ENCODE results near the gene CRMP1. TPM values are rescaled to one million over a fixed set of nuclear protein-coding genes. Genes with fewer than 3 reads are reported as not detected.

Gene CRMP1
- total RNA-seq, 1 experiment from 2014 or later = 134 TPM

DNA sequence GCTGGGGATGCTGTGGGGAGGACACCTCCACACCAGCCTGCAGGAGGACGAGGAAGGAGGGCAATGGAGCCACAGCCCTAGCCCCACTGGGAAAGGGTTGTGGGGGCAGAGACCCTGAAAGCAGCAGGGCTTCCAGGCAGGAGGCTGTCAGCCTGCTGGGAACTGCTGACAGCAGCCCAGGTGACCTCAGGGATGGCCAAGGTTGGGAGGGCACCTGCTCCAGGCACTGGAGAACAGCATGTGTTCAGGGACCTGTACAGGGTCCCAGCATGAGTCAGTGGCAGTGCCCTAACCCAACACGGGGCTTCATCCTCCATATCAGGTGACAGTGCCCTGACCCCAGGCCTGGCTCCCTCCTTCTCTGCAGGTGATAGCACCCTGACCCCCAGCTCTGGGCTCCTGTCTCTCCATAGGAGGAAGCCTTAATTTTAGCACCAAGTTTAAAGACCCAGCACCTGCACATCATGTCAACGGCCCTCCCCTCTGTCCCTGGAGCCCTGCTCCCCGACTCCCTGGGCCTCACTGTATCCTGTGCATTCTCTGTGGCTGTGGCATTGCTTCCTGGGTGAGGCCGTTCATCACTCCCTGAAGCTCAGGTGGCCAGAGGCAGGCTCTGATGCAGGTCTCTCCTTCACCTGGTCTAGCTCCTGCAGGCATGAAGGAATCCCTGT lies 66.3 kb downstream of the CRMP1 start:
- no peaks in the 10 kb centered on the region for H3K9me3 Mint-ChIP-seq
- H3K4me1 Mint-ChIP-seq = no peaks in the 10 kb centered on the region; the same call in 1 of the 2 replicates
- DNase-seq (ENCODE audit: low spot score) = no peak
- H3K4me3 Mint-ChIP-seq = no peak overlapping the region
- POLR2A ChIA-PET = no interaction called here
- CTCF ChIA-PET = no interaction called here
- TF ChIP-seq, protein P1, sequence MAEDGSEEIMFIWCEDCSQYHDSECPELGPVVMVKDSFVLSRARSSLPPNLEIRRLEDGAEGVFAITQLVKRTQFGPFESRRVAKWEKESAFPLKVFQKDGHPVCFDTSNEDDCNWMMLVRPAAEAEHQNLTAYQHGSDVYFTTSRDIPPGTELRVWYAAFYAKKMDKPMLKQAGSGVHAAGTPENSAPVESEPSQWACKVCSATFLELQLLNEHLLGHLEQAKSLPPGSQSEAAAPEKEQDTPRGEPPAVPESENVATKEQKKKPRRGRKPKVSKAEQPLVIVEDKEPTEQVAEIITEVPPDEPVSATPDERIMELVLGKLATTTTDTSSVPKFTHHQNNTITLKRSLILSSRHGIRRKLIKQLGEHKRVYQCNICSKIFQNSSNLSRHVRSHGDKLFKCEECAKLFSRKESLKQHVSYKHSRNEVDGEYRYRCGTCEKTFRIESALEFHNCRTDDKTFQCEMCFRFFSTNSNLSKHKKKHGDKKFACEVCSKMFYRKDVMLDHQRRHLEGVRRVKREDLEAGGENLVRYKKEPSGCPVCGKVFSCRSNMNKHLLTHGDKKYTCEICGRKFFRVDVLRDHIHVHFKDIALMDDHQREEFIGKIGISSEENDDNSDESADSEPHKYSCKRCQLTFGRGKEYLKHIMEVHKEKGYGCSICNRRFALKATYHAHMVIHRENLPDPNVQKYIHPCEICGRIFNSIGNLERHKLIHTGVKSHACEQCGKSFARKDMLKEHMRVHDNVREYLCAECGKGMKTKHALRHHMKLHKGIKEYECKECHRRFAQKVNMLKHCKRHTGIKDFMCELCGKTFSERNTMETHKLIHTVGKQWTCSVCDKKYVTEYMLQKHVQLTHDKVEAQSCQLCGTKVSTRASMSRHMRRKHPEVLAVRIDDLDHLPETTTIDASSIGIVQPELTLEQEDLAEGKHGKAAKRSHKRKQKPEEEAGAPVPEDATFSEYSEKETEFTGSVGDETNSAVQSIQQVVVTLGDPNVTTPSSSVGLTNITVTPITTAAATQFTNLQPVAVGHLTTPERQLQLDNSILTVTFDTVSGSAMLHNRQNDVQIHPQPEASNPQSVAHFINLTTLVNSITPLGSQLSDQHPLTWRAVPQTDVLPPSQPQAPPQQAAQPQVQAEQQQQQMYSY (CRISPR knock-in tag; IDR thresholded peaks at IDR 0.05) = no peak
- TF ChIP-seq, protein P2, sequence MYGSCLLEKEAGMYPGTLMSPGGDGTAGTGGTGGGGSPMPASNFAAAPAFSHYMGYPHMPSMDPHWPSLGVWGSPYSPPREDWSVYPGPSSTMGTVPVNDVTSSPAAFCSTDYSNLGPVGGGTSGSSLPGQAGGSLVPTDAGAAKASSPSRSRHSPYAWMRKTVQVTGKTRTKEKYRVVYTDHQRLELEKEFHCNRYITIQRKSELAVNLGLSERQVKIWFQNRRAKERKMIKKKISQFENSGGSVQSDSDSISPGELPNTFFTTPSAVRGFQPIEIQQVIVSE (CRISPR knock-in tag; IDR thresholded peaks at IDR 0.05; ENCODE audit: borderline replicate concordance) = no peak
- no peak for TF ChIP-seq ZNF396 (CRISPR knock-in tag; IDR thresholded peaks at IDR 0.05; ENCODE audit: borderline replicate concordance)
- TF ChIP-seq, protein P3, sequence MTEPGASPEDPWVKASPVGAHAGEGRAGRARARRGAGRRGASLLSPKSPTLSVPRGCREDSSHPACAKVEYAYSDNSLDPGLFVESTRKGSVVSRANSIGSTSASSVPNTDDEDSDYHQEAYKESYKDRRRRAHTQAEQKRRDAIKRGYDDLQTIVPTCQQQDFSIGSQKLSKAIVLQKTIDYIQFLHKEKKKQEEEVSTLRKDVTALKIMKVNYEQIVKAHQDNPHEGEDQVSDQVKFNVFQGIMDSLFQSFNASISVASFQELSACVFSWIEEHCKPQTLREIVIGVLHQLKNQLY (CRISPR knock-in tag; IDR thresholded peaks at IDR 0.05) = no peak
- no peak for TF ChIP-seq ZNF219 (CRISPR knock-in tag; IDR thresholded peaks at IDR 0.05; ENCODE audit: borderline replicate concordance)
- TF ChIP-seq, protein P4, sequence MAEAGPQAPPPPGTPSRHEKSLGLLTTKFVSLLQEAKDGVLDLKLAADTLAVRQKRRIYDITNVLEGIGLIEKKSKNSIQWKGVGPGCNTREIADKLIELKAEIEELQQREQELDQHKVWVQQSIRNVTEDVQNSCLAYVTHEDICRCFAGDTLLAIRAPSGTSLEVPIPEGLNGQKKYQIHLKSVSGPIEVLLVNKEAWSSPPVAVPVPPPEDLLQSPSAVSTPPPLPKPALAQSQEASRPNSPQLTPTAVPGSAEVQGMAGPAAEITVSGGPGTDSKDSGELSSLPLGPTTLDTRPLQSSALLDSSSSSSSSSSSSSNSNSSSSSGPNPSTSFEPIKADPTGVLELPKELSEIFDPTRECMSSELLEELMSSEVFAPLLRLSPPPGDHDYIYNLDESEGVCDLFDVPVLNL (CRISPR knock-in tag; IDR thresholded peaks at IDR 0.05; ENCODE audit: borderline replicate concordance, low read depth) = no peak
- no peak for TF ChIP-seq MXD4 (CRISPR knock-in tag; IDR thresholded peaks at IDR 0.05; ENCODE audit: borderline replicate concordance)
- no peak for TF ChIP-seq TEAD4 (CRISPR knock-in tag; IDR thresholded peaks at IDR 0.05)
- TF ChIP-seq ZNF317 (CRISPR knock-in tag; IDR thresholded peaks at IDR 0.05; ENCODE audit: borderline replicate concordance, low read depth) = no peak
- TF ChIP-seq NR1H2 (CRISPR knock-in tag; IDR thresholded peaks at IDR 0.05) = no peak
- no peak for TF ChIP-seq FOXK1 (CRISPR knock-in tag; IDR thresholded peaks at IDR 0.05)
- TF ChIP-seq, protein P5, sequence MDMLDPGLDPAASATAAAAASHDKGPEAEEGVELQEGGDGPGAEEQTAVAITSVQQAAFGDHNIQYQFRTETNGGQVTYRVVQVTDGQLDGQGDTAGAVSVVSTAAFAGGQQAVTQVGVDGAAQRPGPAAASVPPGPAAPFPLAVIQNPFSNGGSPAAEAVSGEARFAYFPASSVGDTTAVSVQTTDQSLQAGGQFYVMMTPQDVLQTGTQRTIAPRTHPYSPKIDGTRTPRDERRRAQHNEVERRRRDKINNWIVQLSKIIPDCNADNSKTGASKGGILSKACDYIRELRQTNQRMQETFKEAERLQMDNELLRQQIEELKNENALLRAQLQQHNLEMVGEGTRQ (CRISPR knock-in tag; IDR thresholded peaks at IDR 0.05) = no peak
- TF ChIP-seq ZNF263 (CRISPR knock-in tag; IDR thresholded peaks at IDR 0.05; ENCODE audit: low read depth) = no peak
- TF ChIP-seq, protein P6, sequence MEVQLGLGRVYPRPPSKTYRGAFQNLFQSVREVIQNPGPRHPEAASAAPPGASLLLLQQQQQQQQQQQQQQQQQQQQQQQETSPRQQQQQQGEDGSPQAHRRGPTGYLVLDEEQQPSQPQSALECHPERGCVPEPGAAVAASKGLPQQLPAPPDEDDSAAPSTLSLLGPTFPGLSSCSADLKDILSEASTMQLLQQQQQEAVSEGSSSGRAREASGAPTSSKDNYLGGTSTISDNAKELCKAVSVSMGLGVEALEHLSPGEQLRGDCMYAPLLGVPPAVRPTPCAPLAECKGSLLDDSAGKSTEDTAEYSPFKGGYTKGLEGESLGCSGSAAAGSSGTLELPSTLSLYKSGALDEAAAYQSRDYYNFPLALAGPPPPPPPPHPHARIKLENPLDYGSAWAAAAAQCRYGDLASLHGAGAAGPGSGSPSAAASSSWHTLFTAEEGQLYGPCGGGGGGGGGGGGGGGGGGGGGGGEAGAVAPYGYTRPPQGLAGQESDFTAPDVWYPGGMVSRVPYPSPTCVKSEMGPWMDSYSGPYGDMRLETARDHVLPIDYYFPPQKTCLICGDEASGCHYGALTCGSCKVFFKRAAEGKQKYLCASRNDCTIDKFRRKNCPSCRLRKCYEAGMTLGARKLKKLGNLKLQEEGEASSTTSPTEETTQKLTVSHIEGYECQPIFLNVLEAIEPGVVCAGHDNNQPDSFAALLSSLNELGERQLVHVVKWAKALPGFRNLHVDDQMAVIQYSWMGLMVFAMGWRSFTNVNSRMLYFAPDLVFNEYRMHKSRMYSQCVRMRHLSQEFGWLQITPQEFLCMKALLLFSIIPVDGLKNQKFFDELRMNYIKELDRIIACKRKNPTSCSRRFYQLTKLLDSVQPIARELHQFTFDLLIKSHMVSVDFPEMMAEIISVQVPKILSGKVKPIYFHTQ (CRISPR knock-in tag; IDR thresholded peaks at IDR 0.05) = no peak
- TF ChIP-seq ELF4 (CRISPR knock-in tag; IDR thresholded peaks at IDR 0.05; ENCODE audit: low read depth) = no peak
- TF ChIP-seq, protein P7, sequence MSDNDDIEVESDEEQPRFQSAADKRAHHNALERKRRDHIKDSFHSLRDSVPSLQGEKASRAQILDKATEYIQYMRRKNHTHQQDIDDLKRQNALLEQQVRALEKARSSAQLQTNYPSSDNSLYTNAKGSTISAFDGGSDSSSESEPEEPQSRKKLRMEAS (CRISPR knock-in tag; IDR thresholded peaks at IDR 0.05) = no peak
- H3K27ac Mint-ChIP-seq = no peak overlapping the region; the same call in 1 of the 2 replicates
- peaks cover 76% of the 10 kb centered on the region for H3K36me3 Mint-ChIP-seq
- H3K27me3 Mint-ChIP-seq (ENCODE audit: low read depth) = no peaks in the 10 kb centered on the region
- ATAC-seq = no peak

Data from WTC11 (cell line).